BJ (cell line): ENCODE measurements around the gene ADCY10. TPM values are rescaled to one million over a fixed set of nuclear protein-coding genes. Genes with fewer than 3 reads are reported as not detected.
"Not testable (repeated sequence)": the region's sequence is repeated elsewhere in the genome, so short reads cannot be mapped to it uniquely, and the experiment has no call there.

Source experiments
- CTCF ChIA-PET: fragments of 350-600 bp; formaldehyde crosslinking; extraction: SDS; loops from one replicate; lab custom pipeline; 2021; ENCODE audit warnings: antibody characterized with exemption, inconsistent platforms; lab: Yijun Ruan, JAX
- POLR2A ChIA-PET: fragments of 300-600 bp; sonication (Branson Sonifier 250); formaldehyde crosslinking; extraction: SDS; loops from one replicate; lab custom pipeline; 2021; ENCODE audit warnings: antibody characterized with exemption; lab: Charles Lee
- DNase-seq: peaks from one replicate; pipeline ENCODE4 v3.0.0-alpha.2; 2011; ENCODE audit warnings: low read depth
- H3K27me3 ChIP-seq: 2 replicates; pipeline ENCODE4 v1.6.0; 2011; ENCODE audit warnings: low read length; ENCODE audit not compliant: control insufficient read depth, insufficient read depth
- H3K36me3 ChIP-seq: 2 replicates; pipeline ENCODE4 v1.5.1; 2011; ENCODE audit warnings: low read length; ENCODE audit not compliant: control insufficient read depth, insufficient read depth
- H3K4me3 ChIP-seq: 2 replicates; pipeline ENCODE4 v1.5.1; 2011; ENCODE audit warnings: low read depth, mild to moderate bottlenecking, control low read depth, low read length
- polyA plus RNA-seq: library from polyadenylated mRNA; depleted of rRNA; stranded (reverse); fragments of >200 nt; gene quantifications from 2 replicates; pipeline ENCODE4 v1.2.3, GENCODE V29; 2011
- TF ChIP-seq, protein P1 (sequence below): IDR thresholded peaks from 2 replicates; pipeline ENCODE4 v1.5.1; 2011; ENCODE audit warnings: low read depth, mild to moderate bottlenecking, control low read depth, inconsistent platforms, low read length, moderate library complexity; ENCODE audit not compliant: insufficient read depth

The ADCY10 gene
- polyA plus RNA-seq, 1 experiment: 0.05 TPM

DNA sequence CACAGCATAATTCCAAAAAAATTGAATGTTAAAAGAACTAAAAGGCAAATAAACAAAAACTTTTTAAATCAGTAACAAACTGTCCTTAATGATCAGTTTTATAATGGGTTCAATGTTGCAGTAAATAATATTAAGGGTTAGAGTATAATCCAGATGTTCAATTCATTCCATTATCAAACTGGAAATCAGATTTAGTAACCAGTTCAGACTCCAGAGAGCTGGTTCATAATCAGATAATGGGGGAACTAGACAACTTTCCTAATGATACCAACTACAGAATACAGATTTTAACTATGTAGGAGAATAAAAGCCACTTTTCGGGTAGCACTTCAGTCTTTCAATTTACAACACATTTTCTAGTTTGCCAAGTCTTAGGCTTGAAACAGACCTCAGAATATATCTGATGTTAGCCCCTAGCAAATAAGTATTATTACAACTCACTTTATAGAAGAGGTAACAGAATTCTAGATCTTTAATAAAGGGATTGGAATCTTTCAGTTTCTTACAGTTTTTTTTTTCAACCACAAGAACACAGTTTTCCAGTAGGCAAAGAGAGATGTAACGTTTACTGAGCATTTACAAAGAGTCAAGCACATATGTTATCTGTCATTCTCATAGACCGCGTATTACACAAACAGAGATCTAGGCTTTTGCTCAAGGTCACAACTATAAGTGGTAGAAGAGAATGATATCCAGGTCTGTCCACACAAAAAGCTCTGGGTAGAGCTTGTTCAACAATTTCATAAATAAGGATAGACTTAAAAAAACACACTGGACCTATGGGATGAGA is 20.7 kb upstream of the ADCY10 start:
- Histone ChIP-seq H3K36me3 (no peaks in the 10 kb centered on the region), H3K4me3 (peak overlapping the region; percentile 99), H3K27me3 (no peaks in the 10 kb centered on the region)
- no peak for DNase-seq
- POLR2A ChIA-PET: no interaction called here
- TF ChIP-seq, protein P1, sequence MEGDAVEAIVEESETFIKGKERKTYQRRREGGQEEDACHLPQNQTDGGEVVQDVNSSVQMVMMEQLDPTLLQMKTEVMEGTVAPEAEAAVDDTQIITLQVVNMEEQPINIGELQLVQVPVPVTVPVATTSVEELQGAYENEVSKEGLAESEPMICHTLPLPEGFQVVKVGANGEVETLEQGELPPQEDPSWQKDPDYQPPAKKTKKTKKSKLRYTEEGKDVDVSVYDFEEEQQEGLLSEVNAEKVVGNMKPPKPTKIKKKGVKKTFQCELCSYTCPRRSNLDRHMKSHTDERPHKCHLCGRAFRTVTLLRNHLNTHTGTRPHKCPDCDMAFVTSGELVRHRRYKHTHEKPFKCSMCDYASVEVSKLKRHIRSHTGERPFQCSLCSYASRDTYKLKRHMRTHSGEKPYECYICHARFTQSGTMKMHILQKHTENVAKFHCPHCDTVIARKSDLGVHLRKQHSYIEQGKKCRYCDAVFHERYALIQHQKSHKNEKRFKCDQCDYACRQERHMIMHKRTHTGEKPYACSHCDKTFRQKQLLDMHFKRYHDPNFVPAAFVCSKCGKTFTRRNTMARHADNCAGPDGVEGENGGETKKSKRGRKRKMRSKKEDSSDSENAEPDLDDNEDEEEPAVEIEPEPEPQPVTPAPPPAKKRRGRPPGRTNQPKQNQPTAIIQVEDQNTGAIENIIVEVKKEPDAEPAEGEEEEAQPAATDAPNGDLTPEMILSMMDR: no peak
- CTCF ChIA-PET: interaction anchor here (1.1 to 1.5 kb wide), 4 partner anchors 17 to 148 kb away, joined by 3 to 6 read pairs (median 4); no protein-coding TSS in a partner anchor

GRCh38 chr1:167933788-167934187 is 19.9 kb upstream of the ADCY10 start:
- Histone ChIP-seq H3K4me3 (no peak overlapping the region; the same call in 1 of the 2 replicates), H3K36me3 (no peaks in the 10 kb centered on the region), H3K27me3 (no peaks in the 10 kb centered on the region)
- TF ChIP-seq, protein P1: no peak
- POLR2A ChIA-PET: no interaction called here
- DNase-seq: no peak
- CTCF ChIA-PET: no interaction called here

GRCh38 chr1:167929725-167930124 is 15.8 kb upstream of the ADCY10 start:
- POLR2A ChIA-PET: no interaction called here

GRCh38 chr1:167928919-167929318 is 15.0 kb upstream of the ADCY10 start:
- H3K27me3 ChIP-seq, H3K4me3 ChIP-seq, CTCF ChIA-PET, DNase-seq, POLR2A ChIA-PET, H3K36me3 ChIP-seq: not testable (repeated sequence)

More at GRCh38 chr1:167929725-167930124, 15.8 kb upstream of the ADCY10 start:
- H3K4me3 ChIP-seq: no peak overlapping the region
- no peak for DNase-seq
- H3K27me3 ChIP-seq: no peaks in the 10 kb centered on the region
- CTCF ChIA-PET: interaction anchor here (0.8 kb wide), 1 partner anchor 214 kb away, joined by 3 read pairs; no protein-coding TSS in a partner anchor
- TF ChIP-seq, protein P1: no peak
- no peaks in the 10 kb centered on the region for H3K36me3 ChIP-seq

DNA sequence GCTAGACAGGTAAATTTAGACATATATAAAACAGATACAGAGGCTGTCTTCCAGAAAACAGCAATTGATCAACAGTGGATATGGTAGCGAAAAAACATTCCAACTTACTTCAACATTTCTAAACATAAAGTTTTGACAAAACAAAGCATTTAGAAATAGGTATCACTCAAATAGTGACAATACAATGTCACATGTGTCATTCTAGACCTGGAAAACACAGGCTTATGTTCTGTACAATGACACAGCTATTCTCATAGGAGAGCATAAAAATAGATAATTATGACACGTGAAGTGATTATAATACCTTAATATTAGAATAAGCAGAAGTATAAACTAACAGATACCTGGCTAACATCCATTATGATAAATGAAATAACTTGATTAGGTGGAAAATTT is 14.5 kb upstream of the ADCY10 start:
- CTCF ChIA-PET: interaction anchor here (1.2 kb wide), 1 partner anchor 11 kb away, joined by 3 read pairs; no protein-coding TSS in a partner anchor
- TF ChIP-seq, protein P1: no peak
- H3K27me3 ChIP-seq: no peaks in the 10 kb centered on the region
- POLR2A ChIA-PET: no interaction called here
- H3K4me3 ChIP-seq: no peak overlapping the region
- DNase-seq: no peak
- no peaks in the 10 kb centered on the region for H3K36me3 ChIP-seq
